DND-41 (cell line): ENCODE data around the gene SEMA3E.

Experiments used
- ATAC-seq: fragments of 200-7000 bp; cut with Tn5 transposase; 3 replicates; pipeline ENCODE4 v1.9.1; 2021; ENCODE audit warnings: low read depth; ENCODE audit not compliant: insufficient read depth
- DNase-seq: peaks from one replicate; pipeline ENCODE4 v3.0.0-alpha.2; 2020
- H2AFZ ChIP-seq: 2 replicates; pipeline ENCODE4 v1.6.0; 2012; ENCODE audit warnings: low read depth, low read length
- H3K27ac ChIP-seq: 2 replicates; pipeline ENCODE4 v1.5.1; 2012; ENCODE audit warnings: low read length, inconsistent platforms
- H3K27me3 ChIP-seq: fragments of 200-600 bp; sonication (generic); 2 replicates; pipeline ENCODE4 v1.6.0; 2012; ENCODE audit warnings: low read length, mild to moderate bottlenecking, inconsistent platforms; ENCODE audit not compliant: insufficient read depth, poor library complexity
- H3K36me3 ChIP-seq: 2 replicates; pipeline ENCODE4 v1.5.1; 2012; ENCODE audit warnings: low read length, inconsistent platforms; ENCODE audit not compliant: insufficient read depth
- H3K4me1 ChIP-seq: 2 replicates; pipeline ENCODE4 v1.5.1; 2012; ENCODE audit warnings: mild to moderate bottlenecking, low read length; ENCODE audit not compliant: insufficient read depth
- H3K4me2 ChIP-seq: 2 replicates; pipeline ENCODE4 v1.6.0; 2012; ENCODE audit warnings: mild to moderate bottlenecking, moderate library complexity, low read length, inconsistent platforms; ENCODE audit not compliant: insufficient read depth
- H3K4me3 ChIP-seq, 2 experiments: fragments of 200-600 bp in 1 of 2; shearing (Covaris generic) in 1 of 2; 2 replicates each; pipeline ENCODE4 v1.5.1; 2012 to 2016; ENCODE audit warnings: inconsistent platforms in 2 of 2, low read length in 2 of 2, mild to moderate bottlenecking in 2 of 2, low read depth in 1 of 2, moderate library complexity in 1 of 2
- H3K79me2 ChIP-seq: 2 replicates; pipeline ENCODE4 v1.6.0; 2012; ENCODE audit warnings: low read length, inconsistent platforms; ENCODE audit not compliant: insufficient read depth
- H3K9ac ChIP-seq: 2 replicates; pipeline ENCODE4 v1.6.0; 2012; ENCODE audit warnings: low read depth, mild to moderate bottlenecking, inconsistent platforms, low read length, moderate library complexity
- H3K9me3 ChIP-seq: 2 replicates; pipeline ENCODE4 v1.5.1; 2012; ENCODE audit warnings: low read length, moderate library complexity, mild to moderate bottlenecking, inconsistent platforms; ENCODE audit not compliant: insufficient read depth, severe bottlenecking
- H4K20me1 ChIP-seq: 2 replicates; pipeline ENCODE4 v1.6.0; 2012; ENCODE audit warnings: low read length; ENCODE audit not compliant: insufficient read depth
- EZH2 ChIP-seq: IDR thresholded peaks from 3 replicates; pipeline ENCODE4 v1.6.1; 2012; ENCODE audit warnings: borderline replicate concordance, low read depth, mild to moderate bottlenecking, moderate library complexity, low read length, inconsistent platforms; ENCODE audit not compliant: severe bottlenecking
- TF ChIP-seq, protein P1 (sequence below): IDR thresholded peaks from 2 replicates; pipeline ENCODE4 v1.5.1; 2012; ENCODE audit warnings: borderline replicate concordance, low read length, moderate library complexity, mild to moderate bottlenecking; ENCODE audit not compliant: poor library complexity, severe bottlenecking; ENCODE audit errors: extremely low read depth

The SEMA3E gene

GRCh38 chr7:83695128-83695960, 46.4 kb upstream of the SEMA3E start:
- H3K27me3 ChIP-seq = no peaks in the 10 kb centered on the region
- no peak for TF ChIP-seq EZH2
- TF ChIP-seq, protein P1, sequence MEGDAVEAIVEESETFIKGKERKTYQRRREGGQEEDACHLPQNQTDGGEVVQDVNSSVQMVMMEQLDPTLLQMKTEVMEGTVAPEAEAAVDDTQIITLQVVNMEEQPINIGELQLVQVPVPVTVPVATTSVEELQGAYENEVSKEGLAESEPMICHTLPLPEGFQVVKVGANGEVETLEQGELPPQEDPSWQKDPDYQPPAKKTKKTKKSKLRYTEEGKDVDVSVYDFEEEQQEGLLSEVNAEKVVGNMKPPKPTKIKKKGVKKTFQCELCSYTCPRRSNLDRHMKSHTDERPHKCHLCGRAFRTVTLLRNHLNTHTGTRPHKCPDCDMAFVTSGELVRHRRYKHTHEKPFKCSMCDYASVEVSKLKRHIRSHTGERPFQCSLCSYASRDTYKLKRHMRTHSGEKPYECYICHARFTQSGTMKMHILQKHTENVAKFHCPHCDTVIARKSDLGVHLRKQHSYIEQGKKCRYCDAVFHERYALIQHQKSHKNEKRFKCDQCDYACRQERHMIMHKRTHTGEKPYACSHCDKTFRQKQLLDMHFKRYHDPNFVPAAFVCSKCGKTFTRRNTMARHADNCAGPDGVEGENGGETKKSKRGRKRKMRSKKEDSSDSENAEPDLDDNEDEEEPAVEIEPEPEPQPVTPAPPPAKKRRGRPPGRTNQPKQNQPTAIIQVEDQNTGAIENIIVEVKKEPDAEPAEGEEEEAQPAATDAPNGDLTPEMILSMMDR = no peak
- no peak overlapping the region for H3K4me3 ChIP-seq
- ATAC-seq = no peak
- H3K9ac ChIP-seq = no peak overlapping the region
- no peaks in the 10 kb centered on the region for H3K9me3 ChIP-seq
- no peaks in the 10 kb centered on the region for H4K20me1 ChIP-seq
- no peaks in the 10 kb centered on the region for H3K4me1 ChIP-seq
- no peak overlapping the region for H3K27ac ChIP-seq
- H2AFZ ChIP-seq = no peak overlapping the region
- no peak overlapping the region for H3K4me2 ChIP-seq
- DNase-seq = no peak
- H3K79me2 ChIP-seq = no peaks in the 10 kb centered on the region
- no peaks in the 10 kb centered on the region for H3K36me3 ChIP-seq

- Histone ChIP-seq H3K4me2 (no peak overlapping the region), H3K27me3 (no peaks in the 10 kb centered on the region), H3K9me3 (no peaks in the 10 kb centered on the region), H3K9ac (no peak overlapping the region), H3K79me2 (no peaks in the 10 kb centered on the region), H2AFZ (no peak overlapping the region), H4K20me1 (no peaks in the 10 kb centered on the region), H3K27ac (no peak overlapping the region), H3K4me3 (no peak overlapping the region), H3K4me1 (no peaks in the 10 kb centered on the region), H3K36me3 (no peaks in the 10 kb centered on the region)
- TF ChIP-seq, protein P1 = no peak
- TF ChIP-seq EZH2 = no peak
- DNase-seq (no peak), ATAC-seq (no peak)
Measured at GRCh38 chr7:83693256-83693655, 44.3 kb upstream of the SEMA3E start.

DNA sequence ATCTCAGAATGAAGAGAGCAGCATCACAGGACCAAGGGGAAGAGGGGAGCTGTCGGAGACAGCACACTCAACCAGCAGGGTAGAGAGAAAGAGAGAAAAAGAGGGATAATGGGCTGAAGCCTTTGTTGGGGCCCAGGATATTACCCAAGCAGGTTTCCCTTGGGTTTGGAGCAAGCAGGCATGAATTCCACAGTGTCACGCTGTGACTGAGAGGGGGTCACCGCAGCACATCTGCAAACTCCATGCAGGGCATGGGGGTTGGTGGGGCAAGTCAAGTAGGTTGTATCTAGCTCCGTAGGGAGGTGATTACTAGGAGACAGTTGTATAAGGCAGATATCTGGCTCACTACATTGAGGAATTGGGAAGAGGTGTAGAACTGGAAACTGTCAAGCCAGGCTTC, 42.2 kb upstream of the SEMA3E start:
- ATAC-seq = no peak
- Histone ChIP-seq H3K27ac (no peak overlapping the region), H3K27me3 (no peaks in the 10 kb centered on the region), H3K9me3 (no peaks in the 10 kb centered on the region), H3K4me3 (no peak overlapping the region), H3K36me3 (no peaks in the 10 kb centered on the region), H4K20me1 (no peaks in the 10 kb centered on the region), H2AFZ (no peak overlapping the region), H3K4me1 (no peaks in the 10 kb centered on the region), H3K4me2 (no peak overlapping the region), H3K79me2 (no peaks in the 10 kb centered on the region), H3K9ac (no peak overlapping the region)
- no peak for DNase-seq
- no peak for TF ChIP-seq EZH2
- TF ChIP-seq, protein P1 = no peak
